ENCODE results near the gene CNN1. TPM values are rescaled to one million over a fixed set of nuclear protein-coding genes. Genes with fewer than 3 reads are reported as not detected.

The CNN1 gene
- total and polyA plus RNA-seq, 2 of the 4 experiments (the other 2 are of a cell fraction), result 102 to 196 TPM

DNA sequence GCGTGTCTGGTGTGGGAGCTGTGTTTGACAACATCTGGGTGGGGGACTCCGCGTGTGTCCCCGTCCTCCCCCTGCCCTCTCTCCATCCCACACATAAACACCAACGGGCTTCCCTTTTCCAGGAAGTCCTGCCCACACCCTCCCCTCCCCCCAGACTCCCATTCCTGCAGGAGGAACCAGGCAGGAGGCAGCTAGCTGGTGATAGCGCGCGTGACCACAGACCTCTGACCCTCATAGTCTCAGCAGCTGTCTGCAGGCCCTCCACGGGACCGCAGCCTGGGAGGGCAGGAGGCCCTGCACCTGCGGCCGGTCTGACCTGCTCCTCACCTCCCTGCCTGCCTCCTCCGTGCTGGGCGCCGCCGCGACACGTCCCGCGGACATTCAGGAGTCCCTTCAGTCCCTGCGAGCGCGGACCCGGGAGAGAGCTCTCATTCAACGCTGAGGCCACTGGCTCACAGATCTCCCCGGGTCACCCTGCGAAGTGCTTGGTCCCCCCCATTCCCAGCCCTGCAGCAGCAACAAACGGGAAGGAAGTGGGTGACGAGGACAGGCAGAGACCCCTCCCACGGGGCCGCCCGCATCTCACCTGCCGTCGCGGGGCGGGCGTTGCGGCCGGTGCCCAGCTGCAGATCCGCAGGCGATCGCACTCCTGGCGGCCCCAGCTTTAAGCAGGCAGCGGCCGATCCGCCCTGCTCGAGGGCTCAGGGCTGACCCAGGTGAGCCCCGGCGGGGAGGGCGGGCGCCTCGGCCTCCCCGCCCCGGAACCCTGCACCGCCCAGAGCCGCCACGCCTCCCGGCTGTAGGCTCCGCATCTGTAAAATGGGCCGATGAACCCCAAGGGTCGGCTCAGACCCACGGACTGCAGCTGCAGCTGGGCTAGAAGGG is 39.8 kb downstream of the CNN1 start:
- Histone ChIP-seq H2BK120ac (ENCODE audit: low read depth, low read length) (no peak overlapping the region), H3K4me1 (ENCODE audit: control insufficient read depth, insufficient read depth, low read length) (peaks cover 4% of the 10 kb centered on the region), H3K27me3 (ENCODE audit: control insufficient read depth, insufficient read depth, low read length) (peaks cover 3% of the 10 kb centered on the region; the same call in 1 of the 2 replicates), H3K9ac (ENCODE audit: low read depth, low read length) (no peak overlapping the region), H2BK15ac (ENCODE audit: low read depth, low read length) (no peak overlapping the region), H2BK20ac (ENCODE audit: low read depth, low read length) (no peak overlapping the region), H3K79me1 (ENCODE audit: low read depth in 1 of 2, low read length in 2 of 2) (no peaks in the 10 kb centered on the region), H3K23ac (ENCODE audit: low read depth, low read length) (peak overlapping the region; percentile 56; the same call in 1 of the 2 replicates), H3K27ac (ENCODE audit: insufficient read depth, low read length) (no peak overlapping the region), H3K18ac (ENCODE audit: low read depth, low read length) (no peak overlapping the region), H3K4ac (ENCODE audit: low read depth, low read length) (peak overlapping the region; percentile 19; the same call in 1 of the 2 replicates), H4K91ac (ENCODE audit: insufficient read depth, low read depth, low read length) (no peak overlapping the region), H2BK5ac (ENCODE audit: low read depth, low read length, poor library complexity, severe bottlenecking) (no peak overlapping the region), H3K36me3 (ENCODE audit: control insufficient read depth, insufficient read depth, low read length) (no peaks in the 10 kb centered on the region), H2AK5ac (ENCODE audit: low read depth, low read length) (no peak overlapping the region), H3K9me1 (ENCODE audit: insufficient read depth, low read length) (no peaks in the 10 kb centered on the region; the same call in 1 of the 2 replicates), H3K9me3 (ENCODE audit: control insufficient read depth, insufficient read depth, low read length) (no peaks in the 10 kb centered on the region), H3K4me3 (ENCODE audit: insufficient read depth, low read depth, low read length) (no peak overlapping the region), H3K56ac (ENCODE audit: extremely low read depth, insufficient read depth, low read length) (no peak overlapping the region), H4K20me1 (ENCODE audit: insufficient read depth, low read length) (no peaks in the 10 kb centered on the region), H4K5ac (ENCODE audit: low read depth, low read length) (0 out of 2 replicates have a peak overlapping the region, but pooled peaks have one; percentile 4), H3K4me2 (ENCODE audit: low read depth, low read length) (peak overlapping the region; percentile 33; the same call in 1 of the 2 replicates), H3K14ac (replicated peaks; ENCODE audit: low read depth, low read length) (no peak overlapping the region), H2AFZ (replicated peaks; ENCODE audit: low read length, poor library complexity) (peak overlapping the region; percentile 88), H4K8ac (ENCODE audit: low read depth in 2 of 2, low read length in 2 of 2) (peak overlapping the region in 1 of 2 experiments; percentile 37; a peak in 1 of 4 replicates), H2AK9ac (replicated peaks; ENCODE audit: low read depth, low read length, poor library complexity) (peak overlapping the region; percentile 85)
- TF ChIP-seq MXI1 (IDR thresholded peaks at IDR 0.05; ENCODE audit: borderline replicate concordance, low read depth, low read length) (no peak), RCOR1 (IDR thresholded peaks at IDR 0.05; ENCODE audit: insufficient replicate concordance, low read length) (no peak), RFX5 (IDR thresholded peaks at IDR 0.05; ENCODE audit: low read depth, low read length) (no peak), RAD21 (IDR thresholded peaks at IDR 0.05; ENCODE audit: low read length) (no peak), USF2 (IDR thresholded peaks at IDR 0.05; ENCODE audit: low read depth, low read length) (no peak), BHLHE40 (IDR thresholded peaks at IDR 0.05; ENCODE audit: low read depth, low read length) (no peak), POLR2A (IDR thresholded peaks at IDR 0.05; ENCODE audit: low read depth, low read length) (no peak), CEBPB (IDR thresholded peaks at IDR 0.05; ENCODE audit: low read depth, low read length) (no peak), MAFK (IDR thresholded peaks at IDR 0.05; ENCODE audit: low read depth, low read length) (no peak)
- TF ChIP-seq, protein P1, sequence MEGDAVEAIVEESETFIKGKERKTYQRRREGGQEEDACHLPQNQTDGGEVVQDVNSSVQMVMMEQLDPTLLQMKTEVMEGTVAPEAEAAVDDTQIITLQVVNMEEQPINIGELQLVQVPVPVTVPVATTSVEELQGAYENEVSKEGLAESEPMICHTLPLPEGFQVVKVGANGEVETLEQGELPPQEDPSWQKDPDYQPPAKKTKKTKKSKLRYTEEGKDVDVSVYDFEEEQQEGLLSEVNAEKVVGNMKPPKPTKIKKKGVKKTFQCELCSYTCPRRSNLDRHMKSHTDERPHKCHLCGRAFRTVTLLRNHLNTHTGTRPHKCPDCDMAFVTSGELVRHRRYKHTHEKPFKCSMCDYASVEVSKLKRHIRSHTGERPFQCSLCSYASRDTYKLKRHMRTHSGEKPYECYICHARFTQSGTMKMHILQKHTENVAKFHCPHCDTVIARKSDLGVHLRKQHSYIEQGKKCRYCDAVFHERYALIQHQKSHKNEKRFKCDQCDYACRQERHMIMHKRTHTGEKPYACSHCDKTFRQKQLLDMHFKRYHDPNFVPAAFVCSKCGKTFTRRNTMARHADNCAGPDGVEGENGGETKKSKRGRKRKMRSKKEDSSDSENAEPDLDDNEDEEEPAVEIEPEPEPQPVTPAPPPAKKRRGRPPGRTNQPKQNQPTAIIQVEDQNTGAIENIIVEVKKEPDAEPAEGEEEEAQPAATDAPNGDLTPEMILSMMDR (conservative IDR thresholded peaks at IDR 0.05; ENCODE audit: low read depth, low read length), result no peak
- ATAC-seq (ENCODE audit: low read depth) (peak; percentile 30; the same call in 1 of the 2 replicates), DNase-seq (no peak)
- dilution Hi-C loops (cut with HindIII; ENCODE audit: low sequenced_read_pairs, unreplicated experiment), result no loop called here
- in situ Hi-C loops (cut with MboI; ENCODE audit: low sequenced_read_pairs), result no loop called here
- ChIA-PET CTCF (no interaction called here), POLR2A (ENCODE audit: unreplicated experiment) (no interaction called here)
- BruUV-seq (replicated peaks), result no TSS peak
- intact Hi-C loops (cut with micrococcal nuclease), result no loop called here
- WGBS, 2 experiments (ENCODE audit: extremely low coverage in 2 of 2, insufficient read length in 1 of 2), result 28% methylated on average over 33 of the region's 62 CpGs; no CpG with 5 or more reads in 1 of the 2 experiments

Data from IMR-90 (cell line).